Activated naive CD4-positive, alpha-beta T cell treated with anti-CD3 and anti-CD28 coated beads, Interleukin-2, amount 50 U/mL, for 16 hours (primary cell): Measurements from ENCODE around the gene CYP4Z1.
"Not testable (repeated sequence)": the region's sequence is repeated elsewhere in the genome, so short reads cannot be mapped to it uniquely, and the experiment has no call there.

Experiments used
- DNase-seq: peaks from one replicate; pipeline ENCODE4 v3.0.0-alpha.2; 2020

The CYP4Z1 gene

GRCh38 chr1:47128854-47129253 lies 61.8 kb downstream of the CYP4Z1 start:
- not testable (repeated sequence) for DNase-seq

- DNase-seq: not testable (repeated sequence)
Measured at GRCh38 chr1:47129489-47130230, 62.6 kb downstream of the CYP4Z1 start.

- DNase-seq: not testable (repeated sequence)
Measured at GRCh38 chr1:47132665-47133064, 65.6 kb downstream of the CYP4Z1 start.

GRCh38 chr1:47137198-47137597 lies 70.2 kb downstream of the CYP4Z1 start, which contains the start of gene CYP4A22:
Gene CYP4A22 (plus strand): TSS chr1:47137441. CDS start chr1:47137486, 45 bp downstream.
- DNase-seq: no peak

GRCh38 chr1:47137925-47138615 lies 71.0 kb downstream of the CYP4Z1 start:
- DNase-seq: no peak

- DNase-seq: not testable (repeated sequence)
Measured at GRCh38 chr1:47140358-47140757, 73.3 kb downstream of the CYP4Z1 start.

GRCh38 chr1:47143654-47144053 lies 76.6 kb downstream of the CYP4Z1 start:
- DNase-seq: not testable (repeated sequence)

GRCh38 chr1:47146495-47146894 lies 79.5 kb downstream of the CYP4Z1 start:
- not testable (repeated sequence) for DNase-seq

- no peak for DNase-seq
Measured at GRCh38 chr1:47147047-47147785, 80.2 kb downstream of the CYP4Z1 start.

- not testable (repeated sequence) for DNase-seq
Measured at GRCh38 chr1:47149162-47149561, 82.1 kb downstream of the CYP4Z1 start.

GRCh38 chr1:47156457-47156856 lies 89.4 kb downstream of the CYP4Z1 start:
- DNase-seq: not testable (repeated sequence)

- not testable (repeated sequence) for DNase-seq
Measured at GRCh38 chr1:47157957-47158356, 90.9 kb downstream of the CYP4Z1 start.

- no peak for DNase-seq
Measured at GRCh38 chr1:47160716-47161115, 93.7 kb downstream of the CYP4Z1 start.

- DNase-seq: no peak
Measured at GRCh38 chr1:47161298-47162040, 94.4 kb downstream of the CYP4Z1 start.

- DNase-seq: no peak
Measured at GRCh38 chr1:47164552-47164951, 97.5 kb downstream of the CYP4Z1 start.
